ENCODE results near the gene FAM168B. TPM values are rescaled to one million over a fixed set of nuclear protein-coding genes. Genes with fewer than 3 reads are reported as not detected.
"Not testable (repeated sequence)": the region's sequence is repeated elsewhere in the genome, so short reads cannot be mapped to it uniquely, and the experiment has no call there.

FAM168B gene
- total RNA-seq, 1 experiment from 2014 or later = 138 TPM

DNA sequence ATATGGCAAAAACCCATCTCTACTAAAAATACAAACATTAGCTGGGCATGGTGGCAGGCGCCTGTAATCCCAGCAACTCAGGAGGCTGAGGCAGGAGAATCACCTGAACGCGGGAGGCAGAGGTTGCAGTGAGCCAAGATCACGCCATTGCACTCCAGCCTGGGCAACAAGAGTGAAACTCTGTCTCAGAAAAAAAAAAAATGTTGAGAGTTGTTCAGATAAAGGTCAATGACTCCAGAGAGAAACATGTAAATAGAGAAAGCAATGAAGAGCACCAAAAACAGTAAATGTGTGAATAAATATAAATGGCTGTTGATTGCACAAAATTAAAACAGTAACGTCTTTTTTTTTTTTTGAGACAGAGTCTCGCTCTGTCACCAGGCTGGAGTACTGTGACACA, 13.3 kb downstream of the FAM168B start:
- not testable (repeated sequence) for DNase-seq (ENCODE audit: low read depth in 1 of 2, low spot score in 2 of 2); H3K27me3 ChIP-seq (replicated peaks); H3K27ac ChIP-seq; H3K9me3 ChIP-seq (replicated peaks); H3K4me1 ChIP-seq (replicated peaks); H3K4me3 ChIP-seq
- peaks cover 90% of the 10 kb centered on the region for H3K36me3 ChIP-seq

DNA sequence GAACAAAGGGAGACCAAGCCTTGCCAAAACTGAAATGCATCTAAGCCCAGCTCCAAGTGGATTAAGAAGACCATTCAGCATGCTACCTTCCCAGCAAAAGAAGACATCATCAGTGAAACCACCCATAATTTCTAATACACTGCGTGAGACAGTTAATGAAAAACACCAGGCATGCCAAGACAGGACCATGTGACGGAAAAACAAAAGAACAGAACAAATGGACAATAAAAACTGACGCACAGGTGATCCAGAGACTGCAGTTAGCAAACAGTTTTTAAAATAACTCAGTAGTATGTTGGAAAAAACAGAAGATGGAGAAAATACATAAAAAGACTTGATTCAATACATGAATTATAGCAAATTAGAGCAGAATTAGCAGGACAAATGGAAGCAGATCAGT, 15.3 kb downstream of the FAM168B start:
- Histone ChIP-seq H3K36me3 (peaks cover 96% of the 10 kb centered on the region), H3K9me3 (replicated peaks) (no peaks in the 10 kb centered on the region), H3K27ac (no peak overlapping the region), H3K4me3 (no peak overlapping the region), H3K4me1 (replicated peaks) (peaks cover 4% of the 10 kb centered on the region; the same call in 1 of the 2 replicates), H3K27me3 (replicated peaks) (no peaks in the 10 kb centered on the region)
- no peak for DNase-seq (ENCODE audit: low read depth in 1 of 2, low spot score in 2 of 2)

DNA sequence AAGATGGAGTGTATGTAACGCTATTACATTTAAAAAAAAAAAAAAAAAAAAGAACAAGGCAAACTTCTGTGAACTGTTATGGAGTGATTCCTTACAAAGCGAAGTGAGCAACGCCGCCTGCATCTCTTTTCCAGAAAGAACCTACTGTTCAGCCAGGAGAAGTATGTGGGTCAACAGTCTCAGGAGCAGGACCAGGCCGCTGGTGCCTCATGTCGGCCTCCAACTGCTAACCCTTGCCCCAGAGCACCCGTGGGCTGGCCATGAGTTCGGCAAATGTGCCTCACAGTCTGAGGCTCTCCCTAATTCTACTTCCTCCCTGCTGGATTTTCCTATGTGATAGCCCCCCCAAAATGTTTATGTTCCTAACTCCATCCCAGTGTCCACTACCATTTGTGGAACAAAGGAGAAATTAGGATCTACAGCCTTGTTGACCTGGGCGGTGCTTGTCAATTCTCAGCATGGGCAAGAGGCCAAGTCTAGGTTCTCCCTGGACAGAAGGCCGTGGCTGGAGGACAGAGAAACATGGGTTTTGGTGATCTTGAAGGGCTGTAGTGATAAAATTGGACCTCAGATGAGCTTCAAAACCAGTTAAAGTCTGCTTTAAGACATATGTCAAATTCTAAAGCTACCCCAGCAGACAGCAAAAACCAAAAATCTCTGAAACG, 15.9 kb downstream of the FAM168B start:
- Histone ChIP-seq H3K27me3 (replicated peaks) (no peaks in the 10 kb centered on the region), H3K27ac (no peak overlapping the region), H3K36me3 (peaks cover 95% of the 10 kb centered on the region), H3K4me1 (replicated peaks) (peaks cover 4% of the 10 kb centered on the region; the same call in 1 of the 2 replicates), H3K9me3 (replicated peaks) (no peaks in the 10 kb centered on the region), H3K4me3 (no peak overlapping the region)
- no peak for DNase-seq (ENCODE audit: low read depth in 1 of 2, low spot score in 2 of 2)

DNA sequence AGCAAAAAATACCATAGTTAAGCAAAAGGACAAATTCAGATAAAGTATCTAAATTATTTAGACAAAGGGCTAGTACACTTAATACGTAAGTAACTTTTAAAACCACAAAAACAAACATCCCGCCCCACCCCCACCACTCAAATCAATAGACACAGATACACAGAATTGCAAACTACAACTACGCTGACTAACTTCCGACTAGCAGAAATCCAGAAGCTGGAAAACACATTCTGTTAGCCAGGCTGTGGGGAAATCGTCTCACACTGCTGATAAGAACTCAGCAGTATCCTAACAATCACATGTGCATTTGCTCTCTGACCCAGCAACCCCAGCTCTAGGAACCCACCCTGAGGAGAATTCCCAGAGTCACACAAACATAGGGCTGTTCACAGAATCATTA, 16.6 kb downstream of the FAM168B start:
- Histone ChIP-seq H3K4me3 (no peak overlapping the region), H3K4me1 (replicated peaks) (peaks cover 4% of the 10 kb centered on the region; the same call in 1 of the 2 replicates), H3K27me3 (replicated peaks) (no peaks in the 10 kb centered on the region), H3K27ac (no peak overlapping the region), H3K9me3 (replicated peaks) (no peaks in the 10 kb centered on the region), H3K36me3 (peaks cover 95% of the 10 kb centered on the region)
- no peak for DNase-seq (ENCODE audit: low read depth in 1 of 2, low spot score in 2 of 2)

DNA sequence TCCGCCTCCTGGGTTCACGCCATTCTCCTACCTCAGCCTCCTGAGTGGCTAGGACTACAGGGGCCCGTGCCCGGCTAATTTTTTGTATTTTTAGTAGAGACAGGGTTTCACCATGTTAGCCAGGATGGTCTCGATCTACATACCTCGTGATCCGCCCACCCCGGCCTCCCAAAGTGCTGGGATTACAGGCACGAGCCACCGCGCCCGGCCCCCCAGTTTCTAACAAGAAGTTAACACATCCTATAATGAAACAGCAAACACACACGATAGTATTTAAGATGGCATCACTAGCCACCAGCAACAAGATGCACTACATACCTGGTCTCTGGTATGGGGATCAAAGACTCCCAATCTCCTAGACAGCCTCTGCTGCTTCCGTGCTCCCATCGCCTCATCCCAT, 17.7 kb downstream of the FAM168B start:
- H3K36me3 ChIP-seq = peaks cover 95% of the 10 kb centered on the region
- not testable (repeated sequence) for H3K4me1 ChIP-seq (replicated peaks); H3K27ac ChIP-seq; H3K27me3 ChIP-seq (replicated peaks); H3K4me3 ChIP-seq; H3K9me3 ChIP-seq (replicated peaks); DNase-seq (ENCODE audit: low read depth in 1 of 2, low spot score in 2 of 2)

DNA sequence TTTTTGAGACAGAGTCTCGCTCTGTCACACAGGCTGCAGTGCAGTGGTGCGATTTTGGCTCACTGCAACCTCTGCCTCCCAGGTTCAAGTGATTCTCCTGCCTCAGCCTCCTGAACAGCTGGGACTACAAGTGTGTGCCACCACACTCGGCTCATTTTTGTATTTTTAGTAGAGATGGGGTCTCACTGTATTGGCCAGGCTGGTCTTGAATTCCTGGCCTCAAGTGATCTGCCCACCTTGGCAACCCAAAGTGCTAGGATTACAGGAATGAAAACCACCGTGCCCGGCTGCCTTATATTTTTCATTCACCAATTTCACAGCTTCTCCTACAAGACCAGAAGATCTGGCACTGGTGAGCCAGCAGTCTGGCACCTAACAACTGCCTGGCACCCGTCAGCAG, 25.1 kb downstream of the FAM168B start:
- Histone ChIP-seq H3K4me1 (replicated peaks) (peaks cover 13% of the 10 kb centered on the region; the same call in 1 of the 2 replicates), H3K36me3 (peaks cover 79% of the 10 kb centered on the region)
- DNase-seq (ENCODE audit: low read depth in 1 of 2, low spot score in 2 of 2); H3K4me3 ChIP-seq; H3K9me3 ChIP-seq (replicated peaks); H3K27ac ChIP-seq; H3K27me3 ChIP-seq (replicated peaks): not testable (repeated sequence)

DNA sequence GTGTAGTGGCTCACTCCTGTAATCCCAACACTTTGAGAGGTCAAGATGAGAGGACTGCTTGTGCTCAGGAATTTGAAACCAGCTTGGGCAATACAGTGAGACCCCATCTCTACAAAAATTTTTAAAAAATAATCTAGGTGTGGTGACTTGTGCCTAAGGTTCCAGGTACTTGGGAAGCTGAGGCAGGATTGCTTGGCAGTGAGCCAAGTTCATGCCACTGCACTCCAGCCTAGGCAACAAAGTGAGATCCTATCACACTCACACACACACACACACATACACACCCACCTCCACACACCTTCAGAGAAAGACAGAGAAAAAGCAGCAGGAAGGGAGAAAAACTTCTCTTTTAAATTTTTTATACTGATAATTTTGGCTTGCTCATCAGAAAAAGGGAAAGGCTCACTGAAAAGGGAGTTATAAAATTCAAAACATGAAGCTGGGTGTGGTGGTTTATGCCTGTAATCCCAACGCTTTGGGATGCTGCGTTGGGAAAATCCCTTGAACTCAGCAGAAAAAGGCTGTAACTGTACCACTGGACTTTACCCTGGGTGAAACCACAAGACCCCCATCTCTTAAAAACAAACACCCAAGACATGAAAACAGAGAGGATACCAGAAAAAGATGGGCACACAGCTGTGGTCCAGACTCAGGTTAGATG, 25.7 kb downstream of the FAM168B start:
- Histone ChIP-seq H3K4me1 (replicated peaks) (peaks cover 15% of the 10 kb centered on the region), H3K9me3 (replicated peaks) (no peaks in the 10 kb centered on the region), H3K27ac (no peak overlapping the region), H3K36me3 (peaks cover 79% of the 10 kb centered on the region), H3K27me3 (replicated peaks) (no peaks in the 10 kb centered on the region), H3K4me3 (no peak overlapping the region)
- DNase-seq (ENCODE audit: low read depth in 1 of 2, low spot score in 2 of 2) = no peak

DNA sequence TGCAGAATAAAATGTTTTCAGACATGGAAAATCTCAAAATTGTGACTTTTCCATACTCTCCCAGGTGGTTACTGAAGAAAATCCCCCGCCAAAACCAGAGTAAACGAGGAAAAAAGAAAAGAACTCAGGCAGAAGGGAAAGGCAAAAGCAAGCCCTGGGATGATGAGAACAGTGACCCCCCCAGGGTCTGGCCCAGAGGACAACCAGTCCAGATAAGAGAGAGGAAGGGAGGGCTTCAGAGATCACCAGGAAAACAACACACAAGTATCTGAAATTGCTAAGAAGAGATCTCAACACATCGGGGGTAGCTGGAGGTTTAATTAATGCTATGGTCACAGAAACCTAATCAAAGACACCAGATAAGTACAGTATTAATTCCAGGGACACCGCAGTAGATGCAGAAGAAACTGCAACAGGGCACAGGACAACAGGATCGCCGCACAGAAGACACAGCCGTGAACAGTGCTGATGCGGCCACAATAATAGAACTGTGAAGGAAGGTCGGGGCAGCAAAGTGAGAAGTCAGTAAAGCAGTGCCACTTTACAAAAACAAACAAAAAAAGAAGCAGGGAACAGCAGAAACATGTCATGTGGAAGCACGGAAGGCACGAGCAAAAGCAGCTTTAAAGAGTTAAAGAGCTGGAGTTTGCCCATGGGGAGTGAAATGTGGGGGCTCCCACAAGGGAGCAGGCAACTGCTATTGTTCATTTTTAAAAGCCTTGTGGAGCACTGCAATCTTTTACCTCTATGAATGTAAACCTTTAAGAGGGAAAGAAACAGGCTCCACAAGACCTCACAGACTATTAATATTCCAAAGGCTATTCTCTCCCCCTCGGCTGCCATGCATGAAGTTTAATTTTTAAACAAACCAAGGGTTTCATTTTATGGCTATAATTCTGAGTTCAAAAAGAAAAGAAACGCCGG, 28.4 kb downstream of the FAM168B start:
- Histone ChIP-seq H3K36me3 (peaks cover 63% of the 10 kb centered on the region), H3K27ac (no peak overlapping the region), H3K4me3 (no peak overlapping the region), H3K27me3 (replicated peaks) (no peaks in the 10 kb centered on the region), H3K9me3 (replicated peaks) (no peaks in the 10 kb centered on the region), H3K4me1 (replicated peaks) (peaks cover 23% of the 10 kb centered on the region)
- DNase-seq (ENCODE audit: low read depth in 1 of 2, low spot score in 2 of 2) = no peak

DNA sequence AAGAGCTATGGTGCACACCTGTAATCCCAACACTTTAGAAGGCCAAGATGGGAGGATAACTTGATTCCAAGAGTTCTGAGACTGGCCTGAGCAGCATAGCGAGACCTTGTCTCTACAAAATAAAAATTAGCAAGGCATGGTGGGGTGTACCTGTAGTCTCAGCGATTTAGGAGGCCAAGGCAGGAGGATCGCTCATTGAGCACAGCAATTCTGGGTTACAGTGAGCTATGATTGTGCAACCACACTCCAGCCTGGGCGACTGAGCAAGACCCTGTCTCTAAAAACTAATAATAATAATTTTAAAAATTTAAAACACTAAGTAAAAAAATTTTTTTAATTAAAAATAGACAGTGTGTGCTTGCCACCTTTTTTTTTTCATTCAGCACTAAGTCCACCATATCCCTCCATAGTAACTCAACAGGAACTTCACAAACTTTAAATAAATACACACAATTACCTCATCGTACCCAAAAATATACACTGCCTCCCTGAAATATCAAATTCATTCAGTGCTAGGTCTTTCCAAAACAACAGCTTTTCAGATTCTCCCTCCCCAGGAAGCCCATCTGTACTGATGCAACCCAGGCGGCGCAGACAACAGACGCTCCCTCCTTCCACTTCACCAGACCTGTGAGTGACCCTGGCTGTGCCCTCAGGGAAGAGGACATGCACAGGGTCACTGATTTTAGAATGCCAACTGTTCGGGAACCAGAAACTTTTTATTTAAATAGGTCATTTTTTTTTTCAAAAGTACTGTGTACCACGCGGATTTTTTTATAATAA, 29.6 kb downstream of the FAM168B start:
- Histone ChIP-seq H3K4me3 (no peak overlapping the region), H3K4me1 (replicated peaks) (peaks cover 23% of the 10 kb centered on the region), H3K9me3 (replicated peaks) (no peaks in the 10 kb centered on the region), H3K27me3 (replicated peaks) (no peaks in the 10 kb centered on the region), H3K27ac (no peak overlapping the region), H3K36me3 (peaks cover 62% of the 10 kb centered on the region)
- DNase-seq (ENCODE audit: low read depth in 1 of 2, low spot score in 2 of 2) = no peak

DNA sequence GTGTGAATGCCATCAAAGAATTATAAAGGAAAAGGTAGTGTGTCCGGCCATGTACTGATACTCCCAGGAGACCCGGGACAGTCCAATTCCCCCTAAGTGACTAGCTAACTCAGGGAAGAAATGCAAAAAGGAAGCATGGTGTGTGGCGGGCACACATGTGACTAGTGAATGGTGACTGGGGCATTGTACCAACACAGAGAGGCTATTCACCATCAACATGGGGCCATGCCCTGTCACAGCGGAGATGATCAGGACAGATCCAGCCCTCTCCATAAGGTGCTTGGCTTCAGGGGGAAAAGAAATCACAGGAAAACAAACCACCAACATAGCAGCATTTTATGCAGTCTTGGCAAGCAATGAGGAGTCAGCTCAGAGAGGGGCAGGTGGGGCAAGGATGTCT, 34.3 kb downstream of the FAM168B start:
- H3K4me1 ChIP-seq (replicated peaks) = peaks cover 44% of the 10 kb centered on the region
- no peak overlapping the region for H3K4me3 ChIP-seq
- H3K27me3 ChIP-seq (replicated peaks) = no peaks in the 10 kb centered on the region
- H3K27ac ChIP-seq = no peak overlapping the region
- no peaks in the 10 kb centered on the region for H3K9me3 ChIP-seq (replicated peaks)
- peaks cover 51% of the 10 kb centered on the region for H3K36me3 ChIP-seq
- no peak for DNase-seq (ENCODE audit: low read depth in 1 of 2, low spot score in 2 of 2)

DNA sequence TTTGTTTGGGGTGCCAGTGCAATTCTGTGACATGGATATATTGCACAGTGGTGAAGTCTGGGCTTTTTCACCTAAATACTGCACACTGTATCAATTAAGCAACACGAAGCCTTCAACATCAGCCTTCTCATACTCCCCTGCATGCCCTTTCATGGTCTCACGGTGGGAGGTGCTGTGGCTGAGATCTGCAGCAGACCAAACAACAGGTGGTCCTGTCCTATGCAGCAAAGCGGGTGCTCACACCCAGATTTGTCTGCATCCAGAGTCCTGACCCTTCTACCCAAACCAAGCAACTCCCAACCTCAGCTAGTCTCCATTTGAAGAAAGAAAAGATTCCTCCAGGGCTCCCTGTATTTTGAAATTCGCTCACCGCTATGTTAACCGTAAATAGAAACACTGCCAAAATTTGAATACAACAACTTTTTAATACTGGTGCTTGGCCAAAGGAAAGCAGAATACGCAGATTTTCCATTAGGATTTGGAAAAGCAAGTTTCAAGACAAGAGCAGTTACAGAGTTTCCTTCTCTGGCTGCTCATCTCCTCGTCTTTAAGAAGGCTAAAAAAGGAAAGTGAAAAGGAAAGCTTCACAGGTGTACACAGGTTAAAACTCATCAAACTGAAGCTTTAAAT, 34.9 kb downstream of the FAM168B start:
- Histone ChIP-seq H3K27ac (no peak overlapping the region), H3K4me3 (no peak overlapping the region), H3K9me3 (replicated peaks) (no peaks in the 10 kb centered on the region), H3K27me3 (replicated peaks) (no peaks in the 10 kb centered on the region), H3K4me1 (replicated peaks) (peaks cover 49% of the 10 kb centered on the region), H3K36me3 (peaks cover 55% of the 10 kb centered on the region)
- no peak for DNase-seq (ENCODE audit: low read depth in 1 of 2, low spot score in 2 of 2)

DNA sequence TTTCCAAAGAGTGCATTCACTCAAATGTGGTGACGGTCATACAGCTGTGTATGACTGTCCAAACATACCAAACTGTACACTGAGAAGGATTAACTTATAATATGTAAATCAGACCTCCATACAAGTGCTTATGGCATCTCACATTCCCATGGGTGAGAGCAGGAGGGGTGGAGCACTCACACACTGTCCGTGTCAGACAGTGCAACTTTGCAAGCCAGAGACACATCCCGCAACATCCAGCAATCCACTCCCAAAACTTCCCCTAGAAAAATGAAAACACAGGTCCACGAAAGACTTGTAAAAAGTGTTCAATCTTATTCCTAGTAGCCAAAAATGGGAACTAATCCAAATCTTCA, 36.4 kb downstream of the FAM168B start:
- H3K9me3 ChIP-seq (replicated peaks) = no peaks in the 10 kb centered on the region
- H3K36me3 ChIP-seq = peaks cover 60% of the 10 kb centered on the region
- peaks cover 40% of the 10 kb centered on the region for H3K4me1 ChIP-seq (replicated peaks)
- H3K27me3 ChIP-seq (replicated peaks) = no peaks in the 10 kb centered on the region
- H3K4me3 ChIP-seq = no peak overlapping the region
- no peak overlapping the region; the same call in 1 of the 2 replicates for H3K27ac ChIP-seq
- DNase-seq (ENCODE audit: low read depth in 1 of 2, low spot score in 2 of 2) = no peak
